Measurements from ENCODE around the gene LGALS9B.
"Not testable (repeated sequence)": the region's sequence is repeated elsewhere in the genome, so short reads cannot be mapped to it uniquely, and the experiment has no call there.

DNA sequence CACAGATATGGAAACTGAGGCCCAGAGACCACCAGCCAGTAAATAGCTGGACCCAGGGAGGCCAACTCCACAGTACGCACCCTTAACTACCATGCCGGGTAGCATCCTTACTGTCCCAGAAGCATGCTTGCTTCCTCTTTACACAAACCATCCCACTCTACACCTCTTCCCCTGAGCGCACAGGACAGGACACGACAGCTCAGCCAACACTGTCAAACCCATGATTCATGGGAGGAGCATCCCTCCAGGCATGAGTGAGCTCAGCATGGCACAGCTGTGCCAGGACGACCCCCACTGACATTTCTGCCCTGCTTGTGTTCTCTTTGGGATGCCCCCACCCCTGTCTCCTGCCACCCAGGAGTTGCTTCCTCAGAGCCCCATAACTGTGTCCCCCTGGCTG, 340 bp downstream of the LGALS9B start:
- not testable (repeated sequence) for TF ChIP-seq EP300, POLR2AphosphoS5 (IDR thresholded peaks at IDR 0.05)
- TF ChIP-seq, protein P1, sequence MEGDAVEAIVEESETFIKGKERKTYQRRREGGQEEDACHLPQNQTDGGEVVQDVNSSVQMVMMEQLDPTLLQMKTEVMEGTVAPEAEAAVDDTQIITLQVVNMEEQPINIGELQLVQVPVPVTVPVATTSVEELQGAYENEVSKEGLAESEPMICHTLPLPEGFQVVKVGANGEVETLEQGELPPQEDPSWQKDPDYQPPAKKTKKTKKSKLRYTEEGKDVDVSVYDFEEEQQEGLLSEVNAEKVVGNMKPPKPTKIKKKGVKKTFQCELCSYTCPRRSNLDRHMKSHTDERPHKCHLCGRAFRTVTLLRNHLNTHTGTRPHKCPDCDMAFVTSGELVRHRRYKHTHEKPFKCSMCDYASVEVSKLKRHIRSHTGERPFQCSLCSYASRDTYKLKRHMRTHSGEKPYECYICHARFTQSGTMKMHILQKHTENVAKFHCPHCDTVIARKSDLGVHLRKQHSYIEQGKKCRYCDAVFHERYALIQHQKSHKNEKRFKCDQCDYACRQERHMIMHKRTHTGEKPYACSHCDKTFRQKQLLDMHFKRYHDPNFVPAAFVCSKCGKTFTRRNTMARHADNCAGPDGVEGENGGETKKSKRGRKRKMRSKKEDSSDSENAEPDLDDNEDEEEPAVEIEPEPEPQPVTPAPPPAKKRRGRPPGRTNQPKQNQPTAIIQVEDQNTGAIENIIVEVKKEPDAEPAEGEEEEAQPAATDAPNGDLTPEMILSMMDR (IDR thresholded peaks at IDR 0.05), result not testable (repeated sequence)
